ENCODE results near the gene RRP1. TPM values are rescaled to one million over a fixed set of nuclear protein-coding genes. Genes with fewer than 3 reads are reported as not detected.
A peak's percentile ranks its signal among the peaks of the same experiment; 100 is the strongest.

The RRP1 gene
- total and polyA plus RNA-seq, 2 of the 13 experiments (the other 11 are each of a cell fraction or from before 2014, with no cell fraction given) = 20.1 to 35.1 TPM

GRCh38 chr21:43805275-43805800 is 16.0 kb downstream of the RRP1 start:
- ChIA-PET POLR2A (no interaction called here), CTCF (ENCODE audit: low intra/inter-chr PET ratio, low total read pairs) (no interaction called here)
- peaks cover 2% of the 10 kb centered on the region for H3K4me1 ChIP-seq (ENCODE audit: insufficient read depth, low read length)
- no peak overlapping the region for H2AFZ ChIP-seq (ENCODE audit: low read length)
- no peak overlapping the region for H3K9ac ChIP-seq (ENCODE audit: insufficient read depth, low read depth, low read length)
- WGBS (ENCODE audit: low lambda C conversion rate) = 95% methylated on average over 14 of the region's 14 CpGs
- DNase-seq (ENCODE audit: low spot score) (no peak), FAIRE-seq (no peak), ATAC-seq (no peak)
- H3K27ac ChIP-seq (ENCODE audit: extremely low read length, insufficient read depth, low read length) = no peak overlapping the region
- BruUV-seq (replicated peaks) = TSS peak; percentile 19
- in situ Hi-C loops (cut with HindIII; ENCODE audit: extremely low pct_ligation_motif_present, low pct_unique_long_range_greater_than_20kb) = no loop called here
- intact Hi-C loops (cut with micrococcal nuclease; ENCODE audit: unreplicated experiment) = no loop called here
- H3K27me3 ChIP-seq (ENCODE audit: control insufficient read depth in 1 of 2, insufficient read depth in 2 of 2, low read length in 2 of 2) = no peaks in the 10 kb centered on the region
- no peak for TF ChIP-seq ZFYVE20 (CRISPR knock-in tag; IDR thresholded peaks at IDR 0.05; ENCODE audit: borderline replicate concordance, low read depth)
- no peak for TF ChIP-seq BORCS8-MEF2B (CRISPR knock-in tag; IDR thresholded peaks at IDR 0.05)
- no peak overlapping the region for H3K4me2 ChIP-seq (ENCODE audit: low read depth, low read length)
- H3K9me3 ChIP-seq (ENCODE audit: low read length) = no peaks in the 10 kb centered on the region
- no peak overlapping the region for H3K4me3 ChIP-seq (replicated peaks in 1 of 3; ENCODE audit: insufficient read depth in 1 of 3, low read depth in 2 of 3, low read length in 3 of 3)
- H3K79me2 ChIP-seq (ENCODE audit: insufficient read depth, low read length) = no peaks in the 10 kb centered on the region
- no peaks in the 10 kb centered on the region for H4K20me1 ChIP-seq (ENCODE audit: insufficient read depth, low read length)
- H3K36me3 ChIP-seq (replicated peaks in 1 of 2; ENCODE audit: control insufficient read depth in 1 of 2, insufficient read depth in 2 of 2, low read length in 2 of 2) = peaks cover 16 to 38% of the 10 kb centered on the region in 2 experiments; a peak in 4 of 5 replicates

- no peak overlapping the region for H3K4me2 ChIP-seq (ENCODE audit: low read depth, low read length)
- H3K27me3 ChIP-seq (ENCODE audit: control insufficient read depth in 1 of 2, insufficient read depth in 2 of 2, low read length in 2 of 2) = no peaks in the 10 kb centered on the region
- H3K4me1 ChIP-seq (ENCODE audit: insufficient read depth, low read length) = peaks cover 11% of the 10 kb centered on the region
- ATAC-seq (no peak), DNase-seq (ENCODE audit: low spot score) (no peak), FAIRE-seq (no peak)
- CTCF ChIA-PET (ENCODE audit: low intra/inter-chr PET ratio, low total read pairs) = no interaction called here
- 96% methylated on average over 19 of the region's 21 CpGs for WGBS (ENCODE audit: low lambda C conversion rate)
- H3K9ac ChIP-seq (ENCODE audit: insufficient read depth, low read depth, low read length) = no peak overlapping the region
- no peaks in the 10 kb centered on the region for H4K20me1 ChIP-seq (ENCODE audit: insufficient read depth, low read length)
- BruUV-seq (replicated peaks) = no TSS peak
- no peak overlapping the region for H3K4me3 ChIP-seq (replicated peaks in 1 of 3; ENCODE audit: insufficient read depth in 1 of 3, low read depth in 2 of 3, low read length in 3 of 3)
- no peaks in the 10 kb centered on the region for H3K79me2 ChIP-seq (ENCODE audit: insufficient read depth, low read length)
- H2AFZ ChIP-seq (ENCODE audit: low read length) = no peak overlapping the region
- no peaks in the 10 kb centered on the region for H3K9me3 ChIP-seq (ENCODE audit: low read length)
- H3K27ac ChIP-seq (ENCODE audit: extremely low read length, insufficient read depth, low read length) = no peak overlapping the region
- POLR2A ChIA-PET = no interaction called here
- intact Hi-C loops (cut with micrococcal nuclease; ENCODE audit: unreplicated experiment) (no loop called here), in situ Hi-C loops (cut with HindIII; ENCODE audit: extremely low pct_ligation_motif_present, low pct_unique_long_range_greater_than_20kb) (no loop called here)
- TF ChIP-seq IRF2 (CRISPR knock-in tag; IDR thresholded peaks at IDR 0.05) (no peak), AGO2 (optimal IDR thresholded peaks at IDR 0.05; ENCODE audit: low read depth, low read length) (peak; percentile 45)
- H3K36me3 ChIP-seq (replicated peaks in 1 of 2; ENCODE audit: control insufficient read depth in 1 of 2, insufficient read depth in 2 of 2, low read length in 2 of 2) = peaks cover 9 to 30% of the 10 kb centered on the region in 2 experiments; a peak in 4 of 5 replicates
Measured at GRCh38 chr21:43806017-43806710, 16.8 kb downstream of the RRP1 start.
